Adipocyte (in vitro differentiated cells): Measurements from ENCODE around the gene GOT1.

Source experiments
- DNase-seq: peaks from one replicate; pipeline ENCODE4 v3.0.0-alpha.2; 2015; ENCODE audit warnings: low read depth
- H3K27me3 ChIP-seq: replicated peaks from 2 replicates; pipeline ENCODE4 v1.7.0; 2013; ENCODE audit warnings: mild to moderate bottlenecking, low read length, moderate library complexity; ENCODE audit not compliant: control insufficient read depth, insufficient read depth
- H3K36me3 ChIP-seq: 2 replicates; pipeline ENCODE4 v1.7.0; 2013; ENCODE audit warnings: low read length, mild to moderate bottlenecking, moderate library complexity; ENCODE audit not compliant: control insufficient read depth, insufficient read depth, severe bottlenecking
- H3K4me1 ChIP-seq: 2 replicates; pipeline ENCODE4 v1.7.0; 2013; ENCODE audit warnings: mild to moderate bottlenecking, low read length, moderate library complexity; ENCODE audit not compliant: control insufficient read depth, insufficient read depth
- H3K4me3 ChIP-seq: 2 replicates; pipeline ENCODE4 v1.7.0; 2013; ENCODE audit warnings: mild to moderate bottlenecking, low read length, moderate library complexity
- H3K9ac ChIP-seq: 2 replicates; pipeline ENCODE4 v1.7.0; 2013; ENCODE audit warnings: mild to moderate bottlenecking, low read length, moderate library complexity
- H3K9me3 ChIP-seq: 2 replicates; pipeline ENCODE4 v1.7.0; 2013; ENCODE audit warnings: mild to moderate bottlenecking, low read length, moderate library complexity; ENCODE audit not compliant: control insufficient read depth

Gene GOT1

DNA sequence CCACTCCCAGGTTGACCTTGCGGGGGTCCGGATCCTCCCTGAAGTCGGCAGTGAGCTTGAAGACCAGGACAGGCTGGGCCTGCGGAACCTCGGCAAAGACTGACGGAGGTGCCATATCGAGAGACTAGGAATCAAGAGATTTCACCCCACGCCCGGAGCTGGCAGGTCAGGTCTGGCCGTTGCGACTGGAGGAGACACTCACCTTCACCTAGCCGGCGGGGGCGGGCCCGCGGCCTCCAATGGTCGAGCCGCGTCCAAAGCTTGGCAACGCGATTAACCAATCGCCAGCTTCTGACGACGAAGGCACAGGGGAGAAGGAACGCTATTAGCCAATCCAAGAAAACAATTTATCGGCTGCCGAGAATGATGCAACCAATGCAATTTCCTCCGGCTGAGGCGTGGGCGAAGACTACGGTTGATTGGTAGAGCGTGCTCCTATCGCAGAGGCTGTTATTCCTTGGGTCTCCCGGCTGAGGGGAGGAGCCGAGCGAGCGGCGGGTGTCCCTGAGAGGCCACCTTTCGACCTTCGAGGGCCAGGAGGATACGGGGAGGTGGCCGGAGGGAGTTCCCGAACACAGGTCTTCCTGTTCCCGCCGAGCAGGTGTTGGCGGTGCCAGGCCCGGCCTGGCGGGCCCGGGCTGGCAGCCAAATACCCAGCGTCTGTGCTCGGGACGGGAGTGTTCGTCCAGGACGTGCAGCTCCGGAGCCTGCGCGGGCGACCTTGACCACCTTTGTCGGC, at the start of gene GOT1:
GOT1 (minus strand) TSS at position 174 of the 739 bp plus-strand sequence; CDS start at position 115, 59 bp downstream.
- Histone ChIP-seq H3K27me3 (no peaks in the 10 kb centered on the region), H3K9ac (peak within 1 kb of the TSS; percentile 92), H3K4me3 (peak within 1 kb of the TSS; percentile 93), H3K4me1 (peaks cover 19% of the 10 kb centered on the region), H3K36me3 (peaks cover 3% of the 10 kb centered on the region), H3K9me3 (no peaks in the 10 kb centered on the region)
- peak; percentile 99 for DNase-seq

DNA sequence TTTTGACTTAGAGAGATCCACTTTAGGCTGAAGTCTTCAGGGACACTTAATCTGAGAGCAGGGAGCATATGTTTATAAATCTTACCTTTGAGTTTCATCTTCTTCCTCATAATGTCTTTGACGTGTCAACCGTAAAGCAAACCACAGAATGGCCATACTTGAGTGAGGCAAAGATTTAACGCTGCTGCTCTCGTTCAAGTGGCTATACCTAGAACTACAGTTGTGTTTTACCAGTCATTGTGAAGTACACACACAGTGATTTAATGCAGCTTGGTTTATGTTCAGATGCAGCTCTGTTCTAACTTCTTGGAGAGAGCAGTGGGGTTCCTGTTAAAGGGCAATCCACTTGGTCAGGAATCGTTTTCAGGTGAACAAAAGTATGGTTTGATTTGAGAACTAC, 39.9 kb upstream of the GOT1 start:
- Histone ChIP-seq H3K9ac (no peak overlapping the region), H3K9me3 (no peaks in the 10 kb centered on the region), H3K27me3 (peaks cover 39% of the 10 kb centered on the region), H3K4me1 (no peaks in the 10 kb centered on the region), H3K36me3 (no peaks in the 10 kb centered on the region), H3K4me3 (no peak overlapping the region)
- no peak for DNase-seq

DNA sequence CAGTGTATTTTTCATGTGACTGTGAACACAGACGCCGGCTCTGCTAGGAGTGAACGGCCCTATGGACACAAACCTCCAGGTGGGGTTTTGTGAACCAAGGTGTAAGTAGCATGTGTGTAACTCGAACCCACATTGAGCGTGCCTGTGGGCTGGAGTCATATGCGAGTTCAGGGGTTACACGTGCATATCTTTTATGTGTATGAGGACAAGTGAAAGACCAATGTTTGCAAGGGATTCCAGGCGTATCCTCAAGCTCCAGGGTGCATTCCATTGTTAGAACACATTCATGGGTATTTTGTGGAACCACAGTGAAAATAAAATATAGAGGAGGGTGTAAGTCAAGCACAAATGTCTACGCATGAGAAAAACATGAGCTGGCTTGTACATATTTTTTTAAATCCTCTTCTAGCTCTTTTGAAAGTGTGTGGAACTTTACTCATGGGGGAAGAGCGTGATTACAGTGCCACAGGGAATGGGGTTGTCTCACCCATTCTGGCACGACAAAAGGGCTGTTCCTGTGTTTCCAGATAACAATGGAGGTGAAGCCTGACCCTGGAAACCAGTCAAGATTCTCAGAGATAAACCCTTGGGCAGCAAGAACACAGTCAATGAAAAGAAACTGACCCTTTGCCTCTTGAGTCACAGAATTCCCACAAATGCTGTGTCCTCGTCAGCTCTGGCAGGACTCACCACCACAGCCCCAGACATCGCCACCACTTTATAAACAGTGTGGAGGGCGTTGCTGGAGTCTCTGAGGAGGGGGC, 37.0 kb upstream of the GOT1 start:
- H3K4me3 ChIP-seq = no peak overlapping the region
- no peaks in the 10 kb centered on the region for H3K9me3 ChIP-seq
- H3K4me1 ChIP-seq = no peaks in the 10 kb centered on the region
- H3K27me3 ChIP-seq = peaks cover 39% of the 10 kb centered on the region
- no peaks in the 10 kb centered on the region for H3K36me3 ChIP-seq
- no peak for DNase-seq
- H3K9ac ChIP-seq = no peak overlapping the region

- H3K9ac ChIP-seq = no peak overlapping the region
These were observed 36.3 kb upstream of the GOT1 start for GRCh38 chr10:99466632-99467223.

GRCh38 chr10:99461230-99461629, 30.8 kb upstream of the GOT1 start:
- no peak overlapping the region for H3K4me3 ChIP-seq
- no peaks in the 10 kb centered on the region for H3K9me3 ChIP-seq
- H3K27me3 ChIP-seq = peaks cover 14% of the 10 kb centered on the region
- no peak for DNase-seq
- H3K4me1 ChIP-seq = no peaks in the 10 kb centered on the region
- no peaks in the 10 kb centered on the region for H3K36me3 ChIP-seq
- H3K9ac ChIP-seq = no peak overlapping the region

More at GRCh38 chr10:99466632-99467223, 36.3 kb upstream of the GOT1 start:
- H3K9me3 ChIP-seq = no peaks in the 10 kb centered on the region
- no peaks in the 10 kb centered on the region for H3K4me1 ChIP-seq
- H3K27me3 ChIP-seq = peaks cover 37% of the 10 kb centered on the region
- DNase-seq = no peak
- H3K36me3 ChIP-seq = no peaks in the 10 kb centered on the region
- H3K4me3 ChIP-seq = no peak overlapping the region

DNA sequence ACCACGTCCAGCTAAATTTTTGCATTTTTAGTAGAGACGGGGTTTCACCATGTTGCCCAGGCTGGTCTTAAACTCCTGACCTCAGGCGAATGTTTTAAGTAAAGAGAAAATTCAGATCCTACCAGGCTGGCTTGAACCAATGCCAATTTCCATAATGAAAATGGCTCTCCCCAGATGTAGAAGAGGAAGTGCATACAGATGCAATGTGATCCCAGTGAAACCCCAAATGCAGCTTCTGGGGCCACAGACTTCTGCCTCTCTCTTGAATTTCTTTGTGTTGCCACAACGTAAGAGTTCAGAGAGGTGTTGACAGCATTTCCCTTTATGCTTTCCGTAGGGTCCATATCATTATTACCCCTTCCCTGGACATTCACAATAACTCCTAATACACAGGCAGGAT, 29.6 kb upstream of the GOT1 start:
- Histone ChIP-seq H3K36me3 (no peaks in the 10 kb centered on the region), H3K27me3 (peaks cover 19% of the 10 kb centered on the region), H3K4me1 (no peaks in the 10 kb centered on the region), H3K4me3 (no peak overlapping the region), H3K9ac (no peak overlapping the region), H3K9me3 (no peaks in the 10 kb centered on the region)
- no peak for DNase-seq

GRCh38 chr10:99459217-99459616, 28.8 kb upstream of the GOT1 start:
- DNase-seq = no peak
- Histone ChIP-seq H3K4me3 (no peak overlapping the region), H3K9me3 (no peaks in the 10 kb centered on the region), H3K4me1 (no peaks in the 10 kb centered on the region), H3K27me3 (peaks cover 26% of the 10 kb centered on the region), H3K9ac (no peak overlapping the region), H3K36me3 (no peaks in the 10 kb centered on the region)

DNA sequence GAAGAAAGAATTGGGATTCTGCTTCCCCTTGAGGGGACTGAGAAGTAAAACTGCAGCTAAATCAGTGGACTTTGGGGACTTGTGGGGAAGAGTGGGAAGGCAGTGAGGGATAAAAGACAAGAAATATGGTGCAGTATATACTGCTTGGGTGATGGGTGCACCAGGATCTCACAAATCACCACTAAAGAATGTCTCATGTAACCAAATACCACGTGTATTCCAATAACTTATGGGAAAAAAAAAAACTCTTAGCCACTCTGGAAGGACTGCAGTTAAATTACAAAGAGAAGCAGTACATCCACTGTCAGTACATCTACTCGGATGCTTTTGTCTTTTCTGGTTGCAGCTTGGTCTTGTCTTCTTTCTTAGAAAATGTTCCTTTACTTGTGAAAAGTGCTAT, 27.4 kb upstream of the GOT1 start:
- Histone ChIP-seq H3K4me1 (no peaks in the 10 kb centered on the region), H3K4me3 (no peak overlapping the region), H3K9ac (no peak overlapping the region), H3K27me3 (peaks cover 34% of the 10 kb centered on the region), H3K9me3 (no peaks in the 10 kb centered on the region), H3K36me3 (no peaks in the 10 kb centered on the region)
- peak; percentile 7 for DNase-seq

DNA sequence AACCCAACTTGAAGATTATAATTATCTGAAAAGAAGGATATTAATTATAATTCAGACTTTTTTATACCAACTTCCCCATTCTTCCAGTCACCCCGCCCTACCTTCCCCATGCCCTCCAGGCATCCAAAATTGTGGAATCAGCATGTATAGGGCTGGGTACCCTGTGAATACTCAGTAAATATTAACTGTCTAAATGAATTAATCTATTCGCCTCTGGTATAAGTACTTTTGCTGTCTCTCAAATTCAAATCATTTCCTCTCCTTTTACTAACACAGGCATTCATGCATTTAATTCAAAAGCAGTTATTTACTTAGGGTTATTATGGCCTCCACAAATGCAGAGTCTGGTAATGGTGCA, 26.5 kb upstream of the GOT1 start:
- H3K4me3 ChIP-seq = no peak overlapping the region
- H3K36me3 ChIP-seq = no peaks in the 10 kb centered on the region
- peaks cover 43% of the 10 kb centered on the region for H3K27me3 ChIP-seq
- no peak for DNase-seq
- H3K9ac ChIP-seq = no peak overlapping the region
- H3K4me1 ChIP-seq = no peaks in the 10 kb centered on the region
- no peaks in the 10 kb centered on the region for H3K9me3 ChIP-seq

DNA sequence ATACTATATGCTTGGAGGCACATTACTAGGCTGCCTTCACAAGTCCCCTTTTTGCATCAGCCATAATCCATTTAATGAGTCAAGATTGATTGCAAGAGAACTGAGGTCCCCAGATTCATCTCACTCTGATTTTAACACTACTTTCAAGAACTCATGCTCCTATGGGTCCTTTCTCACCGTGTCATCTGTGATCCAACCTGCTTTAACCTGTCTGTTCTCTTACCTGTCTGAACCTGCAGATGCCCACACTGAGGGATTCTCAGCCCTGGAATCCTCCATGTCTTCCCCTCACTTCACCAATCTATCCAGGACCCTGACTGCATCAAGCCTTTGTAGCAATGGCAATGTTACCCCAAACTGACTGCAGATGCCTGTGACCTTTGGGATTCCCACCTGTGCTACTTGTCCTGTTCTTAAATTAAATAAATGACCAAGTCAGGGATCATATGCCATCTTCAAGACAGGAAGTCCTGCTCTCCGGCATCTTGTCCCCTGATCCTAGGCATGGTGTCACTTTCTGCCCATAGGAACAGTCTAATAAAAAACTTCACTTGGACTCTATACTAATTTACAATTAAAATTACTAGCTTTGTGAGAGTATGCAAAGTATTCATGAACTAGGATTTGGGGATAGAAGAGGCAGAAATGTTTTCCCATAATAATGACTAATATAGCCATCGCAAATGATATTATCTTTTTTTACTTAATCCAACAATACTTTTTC, 25.9 kb upstream of the GOT1 start:
- Histone ChIP-seq H3K4me3 (no peak overlapping the region), H3K4me1 (no peaks in the 10 kb centered on the region), H3K27me3 (peaks cover 48% of the 10 kb centered on the region), H3K9ac (no peak overlapping the region), H3K9me3 (no peaks in the 10 kb centered on the region), H3K36me3 (no peaks in the 10 kb centered on the region)
- DNase-seq = no peak

DNA sequence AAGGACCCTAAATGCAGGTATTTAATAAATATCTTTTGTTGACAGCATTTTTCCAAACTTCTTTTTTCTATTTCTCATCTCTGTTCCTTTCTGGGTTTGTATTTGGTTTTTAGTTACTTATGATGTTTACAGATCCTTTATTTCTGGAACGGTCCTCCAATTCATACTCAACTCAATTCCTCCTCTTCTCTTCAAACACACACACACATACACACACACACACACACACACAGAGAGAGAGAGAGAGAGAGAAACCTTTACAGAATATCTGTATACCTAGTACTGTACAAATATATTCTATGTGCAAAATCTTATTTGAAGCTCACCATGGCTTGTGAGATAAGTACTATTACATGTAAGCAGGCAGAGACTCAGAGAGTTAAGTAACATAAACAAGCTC, 21.6 kb upstream of the GOT1 start:
- Histone ChIP-seq H3K27me3 (peaks cover 60% of the 10 kb centered on the region), H3K9me3 (no peaks in the 10 kb centered on the region), H3K9ac (no peak overlapping the region), H3K4me1 (peaks cover 3% of the 10 kb centered on the region), H3K36me3 (no peaks in the 10 kb centered on the region), H3K4me3 (no peak overlapping the region)
- no peak for DNase-seq
